GM23338 (cell line): ENCODE measurements around the gene HOXD1. TPM values are rescaled to one million over a fixed set of nuclear protein-coding genes. Genes with fewer than 3 reads are reported as not detected.

ENCODE experiments used
- ATAC-seq: fragments of 200-7000 bp; cut with Tn5 transposase; 3 replicates; pipeline ENCODE4 v1.9.1; 2020
- DNase-seq: peaks from one replicate; pipeline ENCODE4 v3.0.0-alpha.2; 2015; ENCODE audit warnings: low spot score
- H2AFZ ChIP-seq: fragments of 200-600 bp; sonication (generic); 2 replicates; pipeline ENCODE4 v1.8.0; 2016; ENCODE audit warnings: antibody characterized with exemption, mild to moderate bottlenecking, moderate library complexity
- H3F3A ChIP-seq: fragments of 200-600 bp; sonication (generic); replicated peaks from 2 replicates; pipeline ENCODE4 v1.8.0; 2017; ENCODE audit warnings: antibody characterized with exemption, mixed run types, low read depth
- H3K27ac ChIP-seq: fragments of 200-600 bp; sonication (generic); 2 replicates; pipeline ENCODE4 v1.6.1; 2016; ENCODE audit warnings: low read depth
- H3K27me3 ChIP-seq: fragments of 200-600 bp; sonication (generic); 2 replicates; pipeline ENCODE4 v1.8.0; 2016; ENCODE audit warnings: mild to moderate bottlenecking, mixed run types, moderate library complexity; ENCODE audit not compliant: insufficient read depth
- H3K36me3 ChIP-seq: fragments of 200-600 bp; sonication (generic); 2 replicates; pipeline ENCODE4 v1.8.0; 2016; ENCODE audit warnings: mild to moderate bottlenecking; ENCODE audit not compliant: insufficient read depth
- H3K4me1 ChIP-seq: fragments of 200-600 bp; sonication (generic); 2 replicates; pipeline ENCODE4 v1.8.0; 2016; ENCODE audit warnings: mild to moderate bottlenecking, moderate library complexity; ENCODE audit not compliant: insufficient read depth
- H3K4me2 ChIP-seq: fragments of 200-600 bp; sonication (generic); 2 replicates; pipeline ENCODE4 v1.7.1; 2017; ENCODE audit warnings: mixed run types
- H3K4me3 ChIP-seq: fragments of 200-600 bp; sonication (generic); 2 replicates; pipeline ENCODE4 v1.6.1; 2016; ENCODE audit warnings: mixed run types
- H3K79me2 ChIP-seq: fragments of 200-600 bp; sonication (generic); replicated peaks from 2 replicates; pipeline ENCODE4 v1.8.0; 2017; ENCODE audit warnings: mild to moderate bottlenecking; ENCODE audit not compliant: insufficient read depth
- H3K9me2 ChIP-seq: fragments of 200-600 bp; sonication (generic); 2 replicates; pipeline ENCODE4 v1.8.0; 2017; ENCODE audit not compliant: insufficient read depth
- H4K20me1 ChIP-seq: fragments of 200-600 bp; sonication (generic); replicated peaks from 2 replicates; pipeline ENCODE4 v1.8.0; 2017; ENCODE audit warnings: mild to moderate bottlenecking; ENCODE audit not compliant: insufficient read depth
- H3K27ac Mint-ChIP-seq: 2 replicates; pipeline ENCODE4 v1.8.0; 2020; ENCODE audit warnings: inconsistent platforms, mild to moderate bottlenecking, moderate library complexity, mixed read lengths
- H3K27me3 Mint-ChIP-seq: 3 replicates; pipeline ENCODE4 v1.8.0; 2022; ENCODE audit warnings: low read depth, mild to moderate bottlenecking, moderate library complexity, mixed read lengths, inconsistent platforms; ENCODE audit not compliant: insufficient read depth, poor library complexity
- H3K36me3 Mint-ChIP-seq: 3 replicates; pipeline ENCODE4 v1.8.0; 2021; ENCODE audit warnings: low read depth, mild to moderate bottlenecking, inconsistent platforms, moderate library complexity, mixed read lengths
- H3K4me1 Mint-ChIP-seq: 3 replicates; pipeline ENCODE4 v1.8.0; 2020; ENCODE audit warnings: mild to moderate bottlenecking, inconsistent platforms, mixed read lengths
- H3K4me3 Mint-ChIP-seq: 3 replicates; pipeline ENCODE4 v1.8.0; 2021; ENCODE audit warnings: moderate library complexity, mild to moderate bottlenecking, inconsistent platforms, mixed read lengths
- H3K9me3 Mint-ChIP-seq: 3 replicates; pipeline ENCODE4 v1.8.0; 2020; ENCODE audit warnings: moderate library complexity, mild to moderate bottlenecking, inconsistent platforms, mixed read lengths
- CTCF ChIP-seq, 2 experiments: fragments of 200-600 bp in 1 of 2; sonication (generic) in 1 of 2; conservative IDR thresholded peaks; 2 replicates each; pipeline versions ENCODE4 v1.5.1 to v1.6.1; 2016 to 2017; ENCODE audit warnings: antibody characterized with exemption in 2 of 2, low read depth in 2 of 2, mild to moderate bottlenecking in 2 of 2, moderate library complexity in 1 of 2
- ETS1 ChIP-seq: IDR thresholded peaks from 2 replicates; pipeline ENCODE4 v1.6.1; 2016; ENCODE audit warnings: antibody characterized with exemption
- EZH2 ChIP-seq: fragments of 200-600 bp; sonication (generic); IDR thresholded peaks from one replicate; pipeline ENCODE4 v1.8.0; 2017; ENCODE audit warnings: antibody characterized with exemption, mild to moderate bottlenecking, low read depth; ENCODE audit not compliant: unreplicated experiment
- EZH2phosphoT487 ChIP-seq: fragments of 200-600 bp; sonication (generic); IDR thresholded peaks from one replicate; pipeline ENCODE4 v1.8.1; 2018; ENCODE audit warnings: antibody characterized with exemption; ENCODE audit not compliant: unreplicated experiment
- JUNB ChIP-seq: IDR thresholded peaks from one replicate; pipeline ENCODE4 v1.6.1; 2016; ENCODE audit warnings: antibody characterized with exemption; ENCODE audit not compliant: unreplicated experiment
- NANOG ChIP-seq: IDR thresholded peaks from 2 replicates; pipeline ENCODE4 v1.6.1; 2016; ENCODE audit warnings: antibody characterized with exemption, borderline replicate concordance
- POLR2AphosphoS5 ChIP-seq: IDR thresholded peaks from 2 replicates; pipeline ENCODE4 v1.6.1; 2016; ENCODE audit warnings: antibody characterized with exemption, low read depth
- polyA plus RNA-seq: library from polyadenylated mRNA; unstranded; fragments of >200 nt; fragmentation: Nextera tagmentation; extraction: Ambion mirVana; gene quantifications from 2 replicates; pipeline ENCODE4 v1.2.1, GENCODE V29; 2016
- total RNA-seq: library from RNA; depleted of rRNA; stranded (reverse); fragments of >200 nt; shearing (Covaris generic); gene quantifications from 2 replicates; pipeline ENCODE4 v1.2.3, GENCODE V29; 2014
- TF ChIP-seq, protein P1 (sequence below): fragments of 250-450 bp; sonication (Bioruptor Pico); IDR thresholded peaks from 2 replicates; pipeline ENCODE4 v1.5.0; 2020; ENCODE audit warnings: mild to moderate bottlenecking, moderate library complexity

HOXD1 gene
- total and polyA plus RNA-seq, 2 experiments from 2014 or later, result not detected

DNA sequence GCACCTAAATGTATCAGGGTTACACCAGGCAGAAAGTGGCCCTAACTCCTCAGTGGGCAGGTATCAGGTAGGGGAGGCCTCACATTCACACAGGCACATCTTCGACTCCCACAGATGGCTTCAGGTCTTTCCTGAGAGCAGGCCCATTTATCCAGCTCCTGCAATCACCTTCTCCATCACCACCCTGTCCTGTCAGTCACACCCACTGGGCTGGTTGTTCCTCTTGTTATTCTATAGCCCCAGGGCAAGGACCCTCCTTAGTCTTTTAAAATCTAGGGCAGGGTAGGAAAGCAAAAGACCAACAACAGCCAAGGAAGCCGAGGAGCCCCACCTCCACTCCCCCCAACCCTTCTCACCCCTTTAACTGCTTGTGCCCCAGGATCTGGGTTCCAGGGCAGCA lies 46.2 kb upstream of the HOXD1 start (continued):
- TF ChIP-seq CTCF (conservative IDR thresholded peaks at IDR 0.05; ENCODE audit: low read depth in 2 of 2) (no peak), ETS1 (no peak)

GRCh38 chr2:176145085-176145969 lies 43.1 kb upstream of the HOXD1 start:
- Histone ChIP-seq H3K27me3 (peaks cover 100% of the 10 kb centered on the region), H3F3A (peaks cover 28% of the 10 kb centered on the region; the same call in 1 of the 2 replicates), H3K9me2 (no peaks in the 10 kb centered on the region), H3K4me2 (no peak overlapping the region), H3K4me3 (no peak overlapping the region), H3K27ac (no peak overlapping the region), H4K20me1 (peaks cover 32% of the 10 kb centered on the region), H3K4me1 (peaks cover 13% of the 10 kb centered on the region), H2AFZ (no peak overlapping the region), H3K36me3 (no peaks in the 10 kb centered on the region), H3K79me2 (no peaks in the 10 kb centered on the region)
- Mint-ChIP-seq H3K4me3 (no peak overlapping the region), H3K27me3 (peaks cover 100% of the 10 kb centered on the region), H3K4me1 (peaks cover 12% of the 10 kb centered on the region), H3K9me3 (0 out of 3 replicates have a peak, but pooled peaks cover 2% of the 10 kb centered on the region), H3K27ac (no peak overlapping the region), H3K36me3 (no peaks in the 10 kb centered on the region)
- ATAC-seq (no peak), DNase-seq (no peak)
- TF ChIP-seq NANOG, result no peak
- no peak for TF ChIP-seq POLR2AphosphoS5
- no peak for TF ChIP-seq JUNB
- TF ChIP-seq EZH2, result peak; percentile 66
- peak; percentile 33 for TF ChIP-seq EZH2phosphoT487

DNA sequence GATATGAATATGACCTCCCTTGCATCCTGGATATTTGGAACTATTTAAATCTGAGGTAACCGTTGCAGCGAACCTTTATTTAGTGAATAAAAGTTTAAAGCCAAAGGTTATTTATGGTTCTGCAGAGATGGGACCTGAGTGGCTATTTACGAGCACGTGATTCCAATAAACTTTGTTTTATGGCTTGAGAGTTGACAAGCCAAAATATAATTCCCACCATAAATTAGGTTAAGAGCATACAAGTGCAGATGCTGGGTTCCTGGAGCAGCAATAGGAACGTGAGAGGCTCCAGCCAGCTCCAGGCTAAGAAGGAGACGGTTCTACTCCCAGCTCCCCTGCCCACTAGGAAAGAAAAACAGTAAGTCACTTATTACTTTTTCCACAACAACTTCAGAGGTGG lies 42.4 kb upstream of the HOXD1 start:
- Mint-ChIP-seq H3K9me3 (0 out of 3 replicates have a peak, but pooled peaks cover 2% of the 10 kb centered on the region), H3K36me3 (no peaks in the 10 kb centered on the region), H3K4me3 (no peak overlapping the region), H3K27me3 (peaks cover 100% of the 10 kb centered on the region), H3K4me1 (peaks cover 12% of the 10 kb centered on the region), H3K27ac (no peak overlapping the region)
- Histone ChIP-seq H3K27ac (no peak overlapping the region), H3K9me2 (no peaks in the 10 kb centered on the region), H3F3A (peaks cover 27% of the 10 kb centered on the region; the same call in 1 of the 2 replicates), H3K4me2 (no peak overlapping the region), H3K79me2 (no peaks in the 10 kb centered on the region), H3K4me1 (peaks cover 13% of the 10 kb centered on the region), H4K20me1 (peaks cover 39% of the 10 kb centered on the region), H3K36me3 (no peaks in the 10 kb centered on the region), H3K27me3 (peaks cover 100% of the 10 kb centered on the region), H2AFZ (no peak overlapping the region), H3K4me3 (no peak overlapping the region)
- no peak for DNase-seq
- TF ChIP-seq, protein P1, sequence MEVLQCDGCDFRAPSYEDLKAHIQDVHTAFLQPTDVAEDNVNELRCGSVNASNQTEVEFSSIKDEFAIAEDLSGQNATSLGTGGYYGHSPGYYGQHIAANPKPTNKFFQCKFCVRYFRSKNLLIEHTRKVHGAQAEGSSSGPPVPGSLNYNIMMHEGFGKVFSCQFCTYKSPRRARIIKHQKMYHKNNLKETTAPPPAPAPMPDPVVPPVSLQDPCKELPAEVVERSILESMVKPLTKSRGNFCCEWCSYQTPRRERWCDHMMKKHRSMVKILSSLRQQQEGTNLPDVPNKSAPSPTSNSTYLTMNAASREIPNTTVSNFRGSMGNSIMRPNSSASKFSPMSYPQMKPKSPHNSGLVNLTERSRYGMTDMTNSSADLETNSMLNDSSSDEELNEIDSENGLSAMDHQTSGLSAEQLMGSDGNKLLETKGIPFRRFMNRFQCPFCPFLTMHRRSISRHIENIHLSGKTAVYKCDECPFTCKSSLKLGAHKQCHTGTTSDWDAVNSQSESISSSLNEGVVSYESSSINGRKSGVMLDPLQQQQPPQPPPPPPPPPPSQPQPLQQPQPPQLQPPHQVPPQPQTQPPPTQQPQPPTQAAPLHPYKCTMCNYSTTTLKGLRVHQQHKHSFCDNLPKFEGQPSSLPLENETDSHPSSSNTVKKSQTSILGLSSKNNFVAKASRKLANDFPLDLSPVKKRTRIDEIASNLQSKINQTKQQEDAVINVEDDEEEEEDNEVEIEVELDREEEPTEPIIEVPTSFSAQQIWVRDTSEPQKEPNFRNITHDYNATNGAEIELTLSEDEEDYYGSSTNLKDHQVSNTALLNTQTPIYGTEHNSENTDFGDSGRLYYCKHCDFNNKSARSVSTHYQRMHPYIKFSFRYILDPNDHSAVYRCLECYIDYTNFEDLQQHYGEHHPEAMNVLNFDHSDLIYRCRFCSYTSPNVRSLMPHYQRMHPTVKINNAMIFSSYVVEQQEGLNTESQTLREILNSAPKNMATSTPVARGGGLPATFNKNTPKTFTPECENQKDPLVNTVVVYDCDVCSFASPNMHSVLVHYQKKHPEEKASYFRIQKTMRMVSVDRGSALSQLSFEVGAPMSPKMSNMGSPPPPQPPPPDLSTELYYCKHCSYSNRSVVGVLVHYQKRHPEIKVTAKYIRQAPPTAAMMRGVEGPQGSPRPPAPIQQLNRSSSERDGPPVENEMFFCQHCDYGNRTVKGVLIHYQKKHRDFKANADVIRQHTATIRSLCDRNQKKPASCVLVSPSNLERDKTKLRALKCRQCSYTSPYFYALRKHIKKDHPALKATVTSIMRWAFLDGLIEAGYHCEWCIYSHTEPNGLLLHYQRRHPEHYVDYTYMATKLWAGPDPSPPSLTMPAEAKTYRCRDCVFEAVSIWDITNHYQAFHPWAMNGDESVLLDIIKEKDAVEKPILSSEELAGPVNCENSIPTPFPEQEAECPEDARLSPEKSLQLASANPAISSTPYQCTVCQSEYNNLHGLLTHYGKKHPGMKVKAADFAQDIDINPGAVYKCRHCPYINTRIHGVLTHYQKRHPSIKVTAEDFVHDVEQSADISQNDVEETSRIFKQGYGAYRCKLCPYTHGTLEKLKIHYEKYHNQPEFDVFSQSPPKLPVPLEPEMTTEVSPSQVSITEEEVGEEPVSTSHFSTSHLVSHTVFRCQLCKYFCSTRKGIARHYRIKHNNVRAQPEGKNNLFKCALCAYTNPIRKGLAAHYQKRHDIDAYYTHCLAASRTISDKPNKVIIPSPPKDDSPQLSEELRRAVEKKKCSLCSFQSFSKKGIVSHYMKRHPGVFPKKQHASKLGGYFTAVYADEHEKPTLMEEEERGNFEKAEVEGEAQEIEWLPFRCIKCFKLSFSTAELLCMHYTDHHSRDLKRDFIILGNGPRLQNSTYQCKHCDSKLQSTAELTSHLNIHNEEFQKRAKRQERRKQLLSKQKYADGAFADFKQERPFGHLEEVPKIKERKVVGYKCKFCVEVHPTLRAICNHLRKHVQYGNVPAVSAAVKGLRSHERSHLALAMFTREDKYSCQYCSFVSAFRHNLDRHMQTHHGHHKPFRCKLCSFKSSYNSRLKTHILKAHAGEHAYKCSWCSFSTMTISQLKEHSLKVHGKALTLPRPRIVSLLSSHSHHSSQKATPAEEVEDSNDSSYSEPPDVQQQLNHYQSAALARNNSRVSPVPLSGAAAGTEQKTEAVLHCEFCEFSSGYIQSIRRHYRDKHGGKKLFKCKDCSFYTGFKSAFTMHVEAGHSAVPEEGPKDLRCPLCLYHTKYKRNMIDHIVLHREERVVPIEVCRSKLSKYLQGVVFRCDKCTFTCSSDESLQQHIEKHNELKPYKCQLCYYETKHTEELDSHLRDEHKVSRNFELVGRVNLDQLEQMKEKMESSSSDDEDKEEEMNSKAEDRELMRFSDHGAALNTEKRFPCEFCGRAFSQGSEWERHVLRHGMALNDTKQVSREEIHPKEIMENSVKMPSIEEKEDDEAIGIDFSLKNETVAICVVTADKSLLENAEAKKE (CRISPR knock-in tag), result no peak
- TF ChIP-seq EZH2phosphoT487 (peak; percentile 0), EZH2 (peak; percentile 36), NANOG (no peak)
- no peak for ATAC-seq
